Fibroblast of lung (primary cell): ENCODE measurements around the gene HMOX2. TPM values are rescaled to one million over a fixed set of nuclear protein-coding genes. Genes with fewer than 3 reads are reported as not detected.
A peak's percentile ranks its signal among the peaks of the same experiment; 100 is the strongest.

Source experiments
- DNase-seq, 2 donors: peaks; one replicate each; pipeline versions ENCODE4 v3.0.0 to v3.0.0-alpha.2; 2010; ENCODE audit warnings: low read depth in 2 of 2
- H2AFZ ChIP-seq: 2 replicates; pipeline ENCODE4 v1.5.1; 2012; ENCODE audit warnings: low read length, control low read depth, inconsistent platforms
- H3K27ac ChIP-seq: 2 replicates; pipeline ENCODE4 v1.5.1; 2011; ENCODE audit warnings: low read length, control low read depth; ENCODE audit not compliant: insufficient read depth
- H3K27me3 ChIP-seq: 2 replicates; pipeline ENCODE4 v1.5.1; 2011; ENCODE audit warnings: mild to moderate bottlenecking, low read length; ENCODE audit not compliant: control insufficient read depth, insufficient read depth
- H3K36me3 ChIP-seq: 2 replicates; pipeline ENCODE4 v1.5.1; 2011; ENCODE audit warnings: low read length; ENCODE audit not compliant: control insufficient read depth, insufficient read depth
- H3K4me1 ChIP-seq: 2 replicates; pipeline ENCODE4 v1.5.1; 2011; ENCODE audit warnings: low read length; ENCODE audit not compliant: control insufficient read depth, insufficient read depth; ENCODE audit errors: extremely low read depth
- H3K4me2 ChIP-seq: 2 replicates; pipeline ENCODE4 v1.5.1; 2011; ENCODE audit warnings: low read length, control low read depth; ENCODE audit not compliant: insufficient read depth; ENCODE audit errors: extremely low read depth
- H3K4me3 ChIP-seq, 4 experiments: fragments of 200-600 bp in 1 of 4; sonication (generic) in 1 of 4; replicated peaks in 1 of 4; 2 replicates each; pipeline ENCODE4 v1.5.1; 2011 to 2016; ENCODE audit warnings: low read length in 4 of 4, low read depth in 3 of 4, mild to moderate bottlenecking in 3 of 4, control low read depth in 2 of 4, inconsistent platforms in 1 of 4, mixed read lengths in 1 of 4; ENCODE audit not compliant: insufficient read depth in 1 of 4; ENCODE audit errors: control extremely low read depth in 1 of 4
- H3K79me2 ChIP-seq: 2 replicates; pipeline ENCODE4 v1.5.1; 2012; ENCODE audit warnings: mild to moderate bottlenecking, low read length, inconsistent platforms; ENCODE audit not compliant: control insufficient read depth, insufficient read depth
- H3K9ac ChIP-seq: 2 replicates; pipeline ENCODE4 v1.5.1; 2011; ENCODE audit warnings: mild to moderate bottlenecking, low read length, control low read depth; ENCODE audit not compliant: insufficient read depth
- H3K9me3 ChIP-seq: 2 replicates; pipeline ENCODE4 v1.5.1; 2012; ENCODE audit warnings: low read depth, low read length; ENCODE audit not compliant: control insufficient read depth, insufficient read depth
- H4K20me1 ChIP-seq: 2 replicates; pipeline ENCODE4 v1.5.1; 2011; ENCODE audit warnings: low read length; ENCODE audit not compliant: control insufficient read depth, insufficient read depth; ENCODE audit errors: extremely low read depth
- CTCF ChIP-seq, 2 donors: IDR thresholded peaks in 1 of 2; conservative IDR thresholded peaks in 1 of 2; 1 replicate in 1 of 2; 2 replicates in 1 of 2; pipeline ENCODE4 v1.5.1; 2011 to 2012; ENCODE audit warnings: low read length in 2 of 2, control low read depth in 1 of 2, inconsistent platforms in 1 of 2, low read depth in 1 of 2, mild to moderate bottlenecking in 1 of 2
- EZH2 ChIP-seq: IDR thresholded peaks from 2 replicates; pipeline ENCODE4 v1.5.1; 2012; ENCODE audit warnings: low read length, control low read depth, mild to moderate bottlenecking; ENCODE audit errors: missing control alignments
- polyA plus RNA-seq, 2 donors: library from polyadenylated mRNA; depleted of rRNA in 1 of 2; stranded (reverse) in 1 of 2; unstranded in 1 of 2; fragments of >200 nt; gene quantifications; 2 replicates each; pipeline ENCODE4 v1.2.1, GENCODE V29; 2011 to 2012; ENCODE audit warnings: missing spikeins in 1 of 2
- total RNA-seq: library from RNA; depleted of rRNA; stranded (reverse); fragments of >200 nt; gene quantifications from 2 replicates; pipeline ENCODE4 v1.2.1, GENCODE V29; 2014

Gene HMOX2
- total and polyA plus RNA-seq, 2 donors (not counting 1 experiment from before 2014, with no cell fraction given): 40.0 to 45.7 TPM

- no peak for DNase-seq
- H3K4me1 ChIP-seq: no peaks in the 10 kb centered on the region
- H2AFZ ChIP-seq: no peak overlapping the region
- no peak overlapping the region for H3K4me3 ChIP-seq
- H3K27me3 ChIP-seq: no peaks in the 10 kb centered on the region
- TF ChIP-seq EZH2 (no peak), CTCF (conservative IDR thresholded peaks at IDR 0.05 in 1 of 2, IDR thresholded peaks at IDR 0.05 in 1 of 2; ENCODE audit: low read depth in 1 of 2, low read length in 2 of 2) (no peak)
- no peaks in the 10 kb centered on the region for H4K20me1 ChIP-seq
- no peak overlapping the region for H3K9ac ChIP-seq
- H3K4me2 ChIP-seq: no peak overlapping the region
- no peaks in the 10 kb centered on the region for H3K79me2 ChIP-seq
- H3K36me3 ChIP-seq: no peaks in the 10 kb centered on the region
- H3K9me3 ChIP-seq: no peaks in the 10 kb centered on the region
- no peak overlapping the region for H3K27ac ChIP-seq
Measured at GRCh38 chr16:4536391-4537106, 60.4 kb downstream of the HMOX2 start.

DNA sequence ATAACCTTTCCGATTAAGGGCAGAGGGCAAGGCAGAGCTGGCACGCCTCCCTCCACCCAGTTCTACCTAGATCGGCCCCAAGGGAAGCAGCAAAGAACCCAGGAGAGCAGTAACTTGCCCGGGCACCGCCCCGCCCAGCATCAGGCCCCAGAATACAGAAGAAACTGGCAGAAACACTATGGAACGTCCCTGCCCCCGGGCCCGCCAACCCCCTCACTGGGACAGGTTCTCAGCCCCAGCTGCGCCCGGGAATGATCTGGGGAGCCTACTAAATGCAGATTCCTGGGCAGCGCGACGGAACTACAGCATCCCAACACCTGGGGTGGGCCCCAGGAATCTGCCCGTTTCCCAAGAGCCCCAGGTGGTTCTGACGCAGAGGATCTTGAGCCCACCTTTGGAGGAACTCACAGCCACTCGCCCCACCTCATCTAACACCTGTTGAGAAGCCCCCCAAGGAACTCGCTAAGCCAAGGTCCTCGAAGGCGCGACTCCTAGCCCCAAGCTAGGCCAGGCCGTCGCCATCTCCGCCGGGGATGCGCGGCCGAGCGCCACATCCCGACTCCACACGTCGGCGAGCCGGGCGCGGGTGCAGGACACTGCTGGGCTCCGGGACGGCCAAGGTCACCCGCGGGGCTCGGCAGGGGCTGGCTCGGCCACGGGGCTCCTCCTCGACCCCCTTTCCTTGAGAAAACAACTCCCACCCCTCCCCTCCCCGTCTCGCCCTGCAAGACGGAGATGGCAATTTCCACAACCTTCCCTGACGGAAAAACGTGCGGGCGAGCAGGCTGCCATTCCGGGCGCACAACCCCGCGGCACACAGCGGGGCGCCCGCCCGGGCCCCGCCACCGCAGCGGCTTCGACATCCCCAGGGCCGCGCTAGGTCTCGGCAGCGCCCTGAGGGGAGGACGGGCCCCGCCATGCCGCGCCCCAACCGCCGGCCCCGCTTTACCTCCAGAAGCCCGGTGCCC, 61.5 kb downstream of the HMOX2 start:
- Histone ChIP-seq H3K4me2 (peak overlapping the region; percentile 57), H3K27ac (peak overlapping the region; percentile 7)
- DNase-seq: no peak

More for the DNA sequence above, 61.5 kb downstream of the HMOX2 start:
- Histone ChIP-seq H3K9ac (peak overlapping the region; percentile 41), H3K9me3 (no peaks in the 10 kb centered on the region), H4K20me1 (no peaks in the 10 kb centered on the region), H2AFZ (peak overlapping the region; percentile 36), H3K79me2 (no peaks in the 10 kb centered on the region), H3K4me3 (peak overlapping the region; percentile 43 to 68 (median 46)), H3K4me1 (no peaks in the 10 kb centered on the region), H3K36me3 (no peaks in the 10 kb centered on the region), H3K27me3 (no peaks in the 10 kb centered on the region)
- TF ChIP-seq CTCF (conservative IDR thresholded peaks at IDR 0.05 in 1 of 2, IDR thresholded peaks at IDR 0.05 in 1 of 2; ENCODE audit: low read depth in 1 of 2, low read length in 2 of 2): no peak
- TF ChIP-seq EZH2: peak; percentile 39
